Endodermal cell (in vitro differentiated cells): ENCODE measurements around the gene ADSL. TPM values are rescaled to one million over a fixed set of nuclear protein-coding genes. Genes with fewer than 3 reads are reported as not detected.
"Not testable (repeated sequence)": the region's sequence is repeated elsewhere in the genome, so short reads cannot be mapped to it uniquely, and the experiment has no call there.

Experiments used
- DNase-seq: peaks from one replicate; pipeline ENCODE4 v3.0.0-alpha.2; 2017
- H3K27ac ChIP-seq: 2 replicates; pipeline ENCODE4 v1.5.1; 2013; ENCODE audit warnings: mild to moderate bottlenecking, low read depth, low read length, moderate library complexity
- H3K27me3 ChIP-seq: 2 replicates; pipeline ENCODE4 v1.6.1; 2013; ENCODE audit warnings: mild to moderate bottlenecking, low read length, moderate library complexity; ENCODE audit not compliant: insufficient read depth, control insufficient read depth, poor library complexity, severe bottlenecking
- H3K36me3 ChIP-seq: 2 replicates; pipeline ENCODE4 v1.7.0; 2013; ENCODE audit warnings: mild to moderate bottlenecking, low read length, moderate library complexity; ENCODE audit not compliant: control insufficient read depth, insufficient read depth
- H3K4me1 ChIP-seq: one replicate; pipeline ENCODE4 v1.7.0; 2013; ENCODE audit warnings: low read length; ENCODE audit not compliant: control insufficient read depth, insufficient read depth
- H3K4me3 ChIP-seq: 2 replicates; pipeline ENCODE4 v1.5.1; 2013; ENCODE audit warnings: mild to moderate bottlenecking, low read length, moderate library complexity
- H3K9ac ChIP-seq: 2 replicates; pipeline ENCODE4 v1.6.1; 2013; ENCODE audit warnings: mild to moderate bottlenecking, low read length, moderate library complexity; ENCODE audit not compliant: poor library complexity, severe bottlenecking; ENCODE audit errors: extremely low read depth
- H3K9me3 ChIP-seq: 2 replicates; pipeline ENCODE4 v1.6.1; 2013; ENCODE audit warnings: mild to moderate bottlenecking, low read length, moderate library complexity; ENCODE audit not compliant: control insufficient read depth
- H3K27ac Mint-ChIP-seq: 2 replicates; pipeline ENCODE4 v1.8.0; 2020; ENCODE audit warnings: mixed read lengths
- H3K27me3 Mint-ChIP-seq: 2 replicates; pipeline ENCODE4 v1.8.0; 2021; ENCODE audit warnings: mild to moderate bottlenecking, mixed read lengths; ENCODE audit not compliant: insufficient read depth
- H3K36me3 Mint-ChIP-seq: 2 replicates; pipeline ENCODE4 v1.8.0; 2020; ENCODE audit warnings: low read depth, mixed read lengths
- H3K4me1 Mint-ChIP-seq: 2 replicates; pipeline ENCODE4 v1.8.0; 2020; ENCODE audit warnings: mixed read lengths
- H3K4me3 Mint-ChIP-seq: 2 replicates; pipeline ENCODE4 v1.8.0; 2020; ENCODE audit warnings: mild to moderate bottlenecking, moderate library complexity, mixed read lengths
- H3K9me3 Mint-ChIP-seq: 2 replicates; pipeline ENCODE4 v1.8.0; 2020; ENCODE audit warnings: mild to moderate bottlenecking, mixed read lengths
- CTCF ChIP-seq: fragments of 200-600 bp; sonication (generic); conservative IDR thresholded peaks from 2 replicates; pipeline ENCODE4 v1.5.0; 2021; ENCODE audit warnings: antibody characterized with exemption, mild to moderate bottlenecking
- WGBS, 2 experiments: methylation state at CpG; one replicate each; pipeline versions ENCODE4 v1.1.5 to v1.1.7; 2013; ENCODE audit warnings: missing lambda C conversion rate in 2 of 2, mixed read lengths in 1 of 2; ENCODE audit not compliant: insufficient coverage in 1 of 2, insufficient read length in 1 of 2; 5-methylcytosine and 5-hydroxymethylcytosine counted together
- total RNA-seq, 2 donors: library from RNA; stranded (reverse); fragmentation: NEBNext Ultra II Directional in 1 of 2; extraction: Animal tissue kit (Norgen Biotek cat#: 25700) in 1 of 2; gene quantifications; 2 replicates in 1 of 2; 3 replicates in 1 of 2; pipeline ENCODE4 v1.2.1, GENCODE V29; 2021

Gene ADSL
- total RNA-seq, 2 donors from 2014 or later: 107 to 118 TPM

- H3K9ac ChIP-seq: no peak overlapping the region
- peaks cover 5% of the 10 kb centered on the region for H3K36me3 ChIP-seq
- WGBS, 2 experiments: 86 to 92% methylated on average over 2 of the region's 2 CpGs
- Mint-ChIP-seq H3K27me3 (no peaks in the 10 kb centered on the region), H3K4me3 (no peak overlapping the region), H3K36me3 (peaks cover 22% of the 10 kb centered on the region), H3K27ac (no peak overlapping the region), H3K9me3 (no peaks in the 10 kb centered on the region), H3K4me1 (peaks cover 4% of the 10 kb centered on the region)
- no peaks in the 10 kb centered on the region for H3K4me1 ChIP-seq
- no peak overlapping the region for H3K4me3 ChIP-seq
- no peak for DNase-seq
- no peaks in the 10 kb centered on the region for H3K27me3 ChIP-seq
- no peak overlapping the region for H3K27ac ChIP-seq
- H3K9me3 ChIP-seq: no peaks in the 10 kb centered on the region
- no peak for TF ChIP-seq CTCF
Measured at GRCh38 chr22:40377931-40378330, 31.6 kb downstream of the ADSL start.

- H3K27ac ChIP-seq, H3K9ac ChIP-seq, H3K4me3 Mint-ChIP-seq, H3K27me3 ChIP-seq, H3K27me3 Mint-ChIP-seq, H3K4me1 ChIP-seq, DNase-seq, H3K36me3 ChIP-seq, H3K9me3 Mint-ChIP-seq, H3K9me3 ChIP-seq, H3K4me3 ChIP-seq, H3K27ac Mint-ChIP-seq, H3K4me1 Mint-ChIP-seq: not testable (repeated sequence)
- H3K36me3 Mint-ChIP-seq: peaks cover 17% of the 10 kb centered on the region
- WGBS, 2 experiments: 96 to 100% methylated on average over 8 to 11 of the region's 11 CpGs
Measured at GRCh38 chr22:40378448-40378847, 32.1 kb downstream of the ADSL start.

GRCh38 chr22:40381461-40381860 lies 35.2 kb downstream of the ADSL start:
- no peak for TF ChIP-seq CTCF

GRCh38 chr22:40383905-40384304 lies 37.6 kb downstream of the ADSL start:
- Mint-ChIP-seq H3K9me3 (no peaks in the 10 kb centered on the region), H3K4me3 (no peak overlapping the region), H3K27me3 (no peaks in the 10 kb centered on the region), H3K27ac (no peak overlapping the region), H3K36me3 (peaks cover 1% of the 10 kb centered on the region), H3K4me1 (peaks cover 20% of the 10 kb centered on the region)
- Histone ChIP-seq H3K4me3 (no peak overlapping the region), H3K9ac (no peak overlapping the region), H3K27me3 (no peaks in the 10 kb centered on the region), H3K4me1 (peaks cover 4% of the 10 kb centered on the region), H3K27ac (no peak overlapping the region), H3K36me3 (peaks cover 3% of the 10 kb centered on the region), H3K9me3 (no peaks in the 10 kb centered on the region)
- TF ChIP-seq CTCF: no peak
- 97 to 100% methylated on average over 2 of the region's 3 CpGs for WGBS, 2 experiments
- DNase-seq: no peak

More at GRCh38 chr22:40381461-40381860, 35.2 kb downstream of the ADSL start:
- no peaks in the 10 kb centered on the region for H3K27me3 ChIP-seq
- no peaks in the 10 kb centered on the region for H3K4me1 ChIP-seq
- H3K4me3 ChIP-seq: no peak overlapping the region
- Mint-ChIP-seq H3K4me1 (peaks cover 8% of the 10 kb centered on the region), H3K4me3 (no peak overlapping the region), H3K27ac (no peak overlapping the region), H3K27me3 (no peaks in the 10 kb centered on the region), H3K36me3 (no peaks in the 10 kb centered on the region), H3K9me3 (no peaks in the 10 kb centered on the region)
- no peaks in the 10 kb centered on the region for H3K9me3 ChIP-seq
- H3K36me3 ChIP-seq: no peaks in the 10 kb centered on the region
- no peak overlapping the region for H3K27ac ChIP-seq
- no peak overlapping the region for H3K9ac ChIP-seq
- no peak for DNase-seq
- WGBS, 2 experiments: 86% methylated on average over 3 of the region's 3 CpGs; no CpG with 5 or more reads in 1 of the 2 experiments
